A549 (cell line): ENCODE results near the gene NUCB1. TPM values are rescaled to one million over a fixed set of nuclear protein-coding genes. Genes with fewer than 3 reads are reported as not detected.

Experiments used
- ATAC-seq, 2 experiments: fragments of 200-7000 bp in 1 of 2; fragments of >200 bp in 1 of 2; cut with Nextera tagmentation in 1 of 2; cut with Tn5 transposase in 1 of 2; 3 replicates each; pipeline versions ENCODE4 v1.8.0 to v1.9.1; 2018 to 2020; ENCODE audit warnings: mild to moderate bottlenecking in 1 of 2, moderate library complexity in 1 of 2
- CTCF ChIA-PET: fragments of 300-600 bp; sonication (Branson Sonifier 250); formaldehyde crosslinking; extraction: SDS; loops from one replicate; lab custom pipeline; 2021; ENCODE audit warnings: antibody characterized with exemption, inconsistent platforms; lab: Yijun Ruan, JAX
- POLR2A ChIA-PET: fragments of 350-600 bp; formaldehyde crosslinking; extraction: SDS; loops from one replicate; lab custom pipeline; 2021; ENCODE audit warnings: antibody characterized with exemption, inconsistent platforms; lab: Yijun Ruan, JAX
- DNase-seq, 2 experiments: peaks; one replicate each; pipeline versions ENCODE4 v3.0.0 to v3.0.0-alpha.2; 2011 to 2016; ENCODE audit warnings: low read depth in 1 of 2, low spot score in 1 of 2
- FAIRE-seq: peaks from 2 replicates; lab custom pipeline; 2011; peaks lifted over from hg19 to GRCh38; lab: Jason Lieb, UNC
- H3K27ac ChIP-seq, 2 experiments: fragments of >200 bp; sonication (Bioruptor Twin); formaldehyde crosslinking; 3 replicates each; pipeline ENCODE4 v1.5.1; 2016 to 2017
- H3K4me1 ChIP-seq: fragments of >200 bp; sonication (Bioruptor Twin); formaldehyde crosslinking; 3 replicates; pipeline ENCODE4 v1.6.1; 2016
- H3K4me2 ChIP-seq: fragments of >200 bp; sonication (Bioruptor Twin); formaldehyde crosslinking; 3 replicates; pipeline ENCODE4 v1.6.1; 2016
- H3K4me3 ChIP-seq: fragments of >200 bp; sonication (Bioruptor Twin); formaldehyde crosslinking; 3 replicates; pipeline ENCODE4 v1.5.1; 2016
- H3K9me3 ChIP-seq: fragments of >200 bp; sonication (Bioruptor Twin); formaldehyde crosslinking; 3 replicates; pipeline ENCODE4 v1.6.1; 2016
- CHD4 ChIP-seq: fragments of 200-600 bp; sonication (generic); IDR thresholded peaks from 2 replicates; pipeline ENCODE4 v1.6.1; 2016; ENCODE audit warnings: antibody characterized with exemption, mild to moderate bottlenecking, borderline replicate concordance
- EHMT2 ChIP-seq: fragments of 200-600 bp; sonication (generic); IDR thresholded peaks from 2 replicates; pipeline ENCODE4 v1.6.1; 2016; ENCODE audit warnings: antibody characterized with exemption, low read depth, mild to moderate bottlenecking, moderate library complexity
- ESRRA ChIP-seq: fragments of 150-350 bp; IDR thresholded peaks from 2 replicates; pipeline ENCODE4 v1.6.1; 2014; ENCODE audit warnings: mild to moderate bottlenecking, low read length, borderline replicate concordance
- FOSB ChIP-seq: fragments of 250-450 bp; sonication (Bioruptor Pico); IDR thresholded peaks from 2 replicates; pipeline ENCODE4 v1.5.0; 2020; ENCODE audit warnings: mild to moderate bottlenecking, moderate library complexity
- FOXS1 ChIP-seq: fragments of 250-450 bp; sonication (Bioruptor Pico); IDR thresholded peaks from 2 replicates; pipeline ENCODE4 v1.5.0; 2020; ENCODE audit warnings: mild to moderate bottlenecking, moderate library complexity
- GATA3 ChIP-seq: IDR thresholded peaks from 2 replicates; pipeline ENCODE4 v1.6.1; 2012; ENCODE audit warnings: borderline replicate concordance
- HDAC2 ChIP-seq: fragments of 200-600 bp; sonication (generic); IDR thresholded peaks from 2 replicates; pipeline ENCODE4 v1.6.1; 2016
- HEYL ChIP-seq: fragments of 250-450 bp; sonication (Bioruptor Pico); IDR thresholded peaks from 2 replicates; pipeline ENCODE4 v1.8.0; 2021; ENCODE audit warnings: mild to moderate bottlenecking, moderate library complexity
- HOXA7 ChIP-seq: fragments of 250-450 bp; sonication (Bioruptor Pico); IDR thresholded peaks from 2 replicates; pipeline ENCODE4 v1.5.0; 2020; ENCODE audit warnings: mild to moderate bottlenecking, moderate library complexity
- HOXB13 ChIP-seq: fragments of 250-450 bp; sonication (Bioruptor Pico); IDR thresholded peaks from 2 replicates; pipeline ENCODE4 v1.5.0; 2020; ENCODE audit warnings: low read depth, mild to moderate bottlenecking, moderate library complexity
- HOXB5 ChIP-seq: fragments of 250-450 bp; sonication (Bioruptor Pico); IDR thresholded peaks from 2 replicates; pipeline ENCODE4 v1.5.0; 2020; ENCODE audit warnings: mild to moderate bottlenecking, moderate library complexity
- JUN ChIP-seq, 2 experiments: fragments of >200 bp; sonication (Bioruptor Twin); formaldehyde crosslinking; IDR thresholded peaks; 2 replicates in 1 of 2; 3 replicates in 1 of 2; pipeline ENCODE4 v1.6.1; 2016 to 2017
- JUNB ChIP-seq: fragments of >200 bp; sonication (Bioruptor Twin); formaldehyde crosslinking; IDR thresholded peaks from 2 replicates; pipeline ENCODE4 v1.6.1; 2016
- KDM1A ChIP-seq: fragments of 200-600 bp; sonication (generic); IDR thresholded peaks from 2 replicates; pipeline ENCODE4 v1.6.1; 2016; ENCODE audit warnings: low read depth, mild to moderate bottlenecking
- KDM5A ChIP-seq: fragments of 200-600 bp; sonication (generic); IDR thresholded peaks from 2 replicates; pipeline ENCODE4 v1.6.1; 2016; ENCODE audit warnings: antibody characterized with exemption, mild to moderate bottlenecking
- MAFK ChIP-seq: fragments of 450-650 bp; IDR thresholded peaks from 2 replicates; pipeline ENCODE4 v1.6.1; 2014; ENCODE audit not compliant: partially characterized antibody
- MAZ ChIP-seq: fragments of 150-350 bp; IDR thresholded peaks from 2 replicates; pipeline ENCODE4 v1.6.1; 2014; ENCODE audit warnings: antibody characterized with exemption, low read depth, low read length, borderline replicate concordance
- NFE2L2 ChIP-seq: fragments of 150-350 bp; conservative IDR thresholded peaks from 2 replicates; pipeline ENCODE4 v1.6.1; 2014; ENCODE audit warnings: low read length
- NPAS2 ChIP-seq: fragments of 250-450 bp; sonication (Bioruptor Pico); IDR thresholded peaks from 2 replicates; pipeline ENCODE4 v1.8.0; 2022; ENCODE audit warnings: mild to moderate bottlenecking, moderate library complexity, borderline replicate concordance
- NR3C1 ChIP-seq: fragments of >200 bp; sonication (Bioruptor Twin); formaldehyde crosslinking; IDR thresholded peaks from 3 replicates; pipeline ENCODE4 v1.6.1; 2017
- RAD21 ChIP-seq, 2 experiments: fragments of >200 bp in 1 of 2; sonication (Bioruptor Twin) in 1 of 2; formaldehyde crosslinking in 1 of 2; IDR thresholded peaks in 1 of 2; conservative IDR thresholded peaks in 1 of 2; 2 replicates in 1 of 2; 3 replicates in 1 of 2; pipeline ENCODE4 v1.6.1; 2012 to 2018; ENCODE audit warnings: inconsistent platforms in 1 of 2
- SMC3 ChIP-seq: fragments of >200 bp; sonication (Bioruptor Twin); formaldehyde crosslinking; IDR thresholded peaks from 3 replicates; pipeline ENCODE4 v1.6.1; 2018; ENCODE audit warnings: inconsistent platforms
- TFCP2L1 ChIP-seq: fragments of 250-450 bp; sonication (Bioruptor Pico); IDR thresholded peaks from 2 replicates; pipeline ENCODE4 v1.5.0; 2021; ENCODE audit warnings: mild to moderate bottlenecking
- TP53 ChIP-seq: fragments of 250-450 bp; sonication (Bioruptor Pico); IDR thresholded peaks from 2 replicates; pipeline ENCODE4 v1.5.0; 2021; ENCODE audit warnings: mild to moderate bottlenecking, moderate library complexity
- ZFP36 ChIP-seq: fragments of 450-650 bp; IDR thresholded peaks from 2 replicates; pipeline ENCODE4 v1.6.1; 2014; ENCODE audit warnings: borderline replicate concordance; ENCODE audit not compliant: partially characterized antibody
- ZNF302 ChIP-seq: fragments of 250-450 bp; sonication (Bioruptor Pico); IDR thresholded peaks from 2 replicates; pipeline ENCODE4 v1.9.0; 2021; ENCODE audit warnings: inconsistent platforms, mild to moderate bottlenecking, moderate library complexity
- WGBS: methylation state at CpG from one replicate; pipeline ENCODE4 v1.1.6; 2017; ENCODE audit errors: missing lambda C conversion rate; 5-methylcytosine and 5-hydroxymethylcytosine counted together
- polyA plus RNA-seq, 4 experiments: library from polyadenylated mRNA; depleted of rRNA in 3 of 4; stranded (reverse); fragments of >200 nt; fragmentation: RNase III in 1 of 4; extraction: RNeasy Plus Mini Kit Qiagen cat#74134 plus additional on column Dnase treatment in 1 of 4; gene quantifications; 2 replicates in 3 of 4; 3 replicates in 1 of 4; pipeline ENCODE4 v1.2.3, GENCODE V29; 2011 to 2017
- TF ChIP-seq, protein P1 (sequence below): IDR thresholded peaks from 2 replicates; pipeline ENCODE4 v1.6.1; 2012
- TF ChIP-seq, protein P2 (sequence below): fragments of 450-650 bp; IDR thresholded peaks from 2 replicates; pipeline ENCODE4 v1.6.1; 2014; ENCODE audit warnings: antibody characterized with exemption
- TF ChIP-seq, protein P3 (sequence below): fragments of 250-450 bp; sonication (Bioruptor Pico); IDR thresholded peaks from 2 replicates; pipeline ENCODE4 v1.5.0; 2021; ENCODE audit warnings: mild to moderate bottlenecking, moderate library complexity, borderline replicate concordance
- TF ChIP-seq, protein P4 (sequence below): IDR thresholded peaks from 2 replicates; pipeline ENCODE4 v1.6.1; 2012
- TF ChIP-seq, protein P5 (sequence below): fragments of >200 bp; sonication (Bioruptor Twin); formaldehyde crosslinking; IDR thresholded peaks from 3 replicates; pipeline ENCODE4 v1.6.1; 2016

Gene NUCB1
- polyA plus RNA-seq, 2 of the 4 experiments (the other 2 are of a cell fraction): 79.5 to 182 TPM

DNA sequence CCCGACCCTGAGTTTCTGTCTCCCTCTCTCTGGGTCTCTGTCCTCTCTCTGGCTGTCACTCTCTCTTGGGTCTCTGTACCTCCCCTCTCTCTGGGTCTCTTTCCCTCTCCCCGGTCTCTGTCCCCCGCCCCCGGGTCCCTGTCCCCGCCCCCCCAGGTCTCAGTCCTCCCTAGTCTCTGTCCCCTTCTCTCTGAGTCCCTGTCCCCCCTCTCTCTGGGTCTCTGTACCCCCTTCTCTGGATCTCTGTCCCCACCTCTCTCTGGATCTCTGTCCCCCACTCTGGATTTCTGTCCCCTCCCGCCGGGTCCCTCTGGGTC is 62.7 kb downstream of the NUCB1 start:
- H3K4me3 ChIP-seq: peak overlapping the region; percentile 33
- 0% methylated on average over 1 of the region's 7 CpGs for WGBS
- peak overlapping the region; percentile 80 for H3K4me2 ChIP-seq
- CTCF ChIA-PET: interaction anchor here (1.1 to 5.4 kb wide), 3 partner anchors 8 to 175 kb away, joined by 3 to 39 read pairs (median 4); no protein-coding TSS in a partner anchor
- no peak for FAIRE-seq
- peaks cover 54% of the 10 kb centered on the region for H3K4me1 ChIP-seq
- no peak for TF ChIP-seq CHD4
- no peak for TF ChIP-seq NFE2L2
- TF ChIP-seq FOXS1 (CRISPR knock-in tag): no peak
- no peak for TF ChIP-seq HOXB5 (CRISPR knock-in tag)
- no peak for TF ChIP-seq JUNB
- no peak for TF ChIP-seq KDM5A
- no peak for TF ChIP-seq GATA3
- no peak for TF ChIP-seq MAFK
- TF ChIP-seq TP53 (CRISPR knock-in tag): no peak
- TF ChIP-seq KDM1A: no peak
- TF ChIP-seq JUN (IDR thresholded peaks at IDR 0.05): no peak
- TF ChIP-seq HOXA7 (CRISPR knock-in tag): no peak
- TF ChIP-seq, protein P1, sequence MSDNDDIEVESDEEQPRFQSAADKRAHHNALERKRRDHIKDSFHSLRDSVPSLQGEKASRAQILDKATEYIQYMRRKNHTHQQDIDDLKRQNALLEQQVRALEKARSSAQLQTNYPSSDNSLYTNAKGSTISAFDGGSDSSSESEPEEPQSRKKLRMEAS: no peak
- TF ChIP-seq RAD21 (conservative IDR thresholded peaks at IDR 0.05 in 1 of 2, IDR thresholded peaks at IDR 0.05 in 1 of 2): no peak
- TF ChIP-seq NPAS2: no peak
- no peak for TF ChIP-seq FOSB (CRISPR knock-in tag)
- TF ChIP-seq, all 56 proteins: peak for 0
- peak overlapping the region; percentile 92 to 96 for H3K27ac ChIP-seq
- POLR2A ChIA-PET: interaction anchor here (1.3 to 1.5 kb wide), 4 partner anchors 37 to 91 kb away, joined by 12 to 18 read pairs (median 14); partner anchors contain the start of genes NUCB1 and PPP1R15A
- peak in 1 of 2 experiments; percentile 1; a peak in 2 of 6 replicates for ATAC-seq
- peak in 1 of 2 experiments; percentile 50 for DNase-seq
- H3K9me3 ChIP-seq: no peaks in the 10 kb centered on the region

DNA sequence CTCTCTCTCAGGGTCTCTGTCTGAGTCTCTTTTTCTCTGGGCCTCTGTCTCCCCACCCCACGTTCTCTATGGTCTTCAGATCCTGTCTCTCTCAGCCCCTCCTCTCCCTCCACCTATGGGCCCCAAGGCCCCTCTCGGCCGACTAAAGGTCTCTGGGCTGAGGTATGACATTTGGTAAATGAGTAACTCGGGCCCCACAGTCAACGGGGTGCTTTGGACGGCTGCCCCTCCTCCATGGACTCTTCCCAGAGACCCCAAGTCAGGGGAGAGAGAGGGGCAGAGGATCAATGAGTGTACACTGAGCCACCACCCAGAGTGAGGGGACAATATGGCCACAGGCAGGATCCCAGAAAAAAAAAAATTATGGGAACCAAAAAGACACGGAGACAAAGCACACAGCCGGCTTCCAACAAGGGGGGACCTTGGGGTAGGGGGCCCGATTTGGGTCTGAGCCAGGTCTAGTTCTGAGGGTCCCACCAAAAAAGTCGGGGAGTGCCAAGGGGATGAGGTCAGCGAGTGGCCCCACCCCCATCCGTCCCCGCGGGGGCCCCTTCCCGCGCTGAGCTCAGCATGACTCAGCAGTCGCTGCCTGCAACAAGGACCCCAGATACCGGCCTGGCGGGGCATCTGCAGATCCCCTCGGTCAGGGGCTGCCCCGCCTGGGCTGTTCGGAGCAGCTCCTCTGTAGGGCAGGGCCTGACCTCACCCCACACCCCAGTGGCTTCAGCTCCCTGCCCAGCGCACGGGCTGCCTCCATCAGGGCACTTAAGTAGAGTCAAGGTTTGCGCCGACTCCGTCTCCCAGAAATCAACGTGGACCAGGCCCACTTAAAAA is 63.5 kb downstream of the NUCB1 start:
- WGBS: 1% methylated on average over 26 of the region's 28 CpGs
- peak; percentile 65 for FAIRE-seq
- peak; percentile 5 to 25 for ATAC-seq
- Histone ChIP-seq H3K27ac (peak overlapping the region; percentile 92 to 96), H3K4me2 (peak overlapping the region; percentile 80), H3K4me3 (peak overlapping the region; percentile 33; the same call in 2 of the 3 replicates), H3K9me3 (no peaks in the 10 kb centered on the region), H3K4me1 (peaks cover 60% of the 10 kb centered on the region)
- peak; percentile 92 for DNase-seq
- ChIA-PET CTCF (interaction anchor here (1.1 to 18.4 kb wide), 4 partner anchors 10 to 170 kb away, joined by 3 to 332 read pairs (median 4); no protein-coding TSS in a partner anchor), POLR2A (interaction anchor here (0.7 to 9.6 kb wide), 8 partner anchors 9 to 91 kb away, joined by 3 to 175 read pairs (median 7); partner anchors contain the start of genes BAX, NUCB1, PLEKHA4 and PPP1R15A)
- TF ChIP-seq FOSB (CRISPR knock-in tag) (peak; percentile 82; the same call in 1 of the 2 replicates), SMC3 (0 out of 3 replicates have a peak, but pooled peaks have one; percentile 17), EHMT2 (no peak), HDAC2 (no peak), HOXB13 (CRISPR knock-in tag) (peak; percentile 97), ESRRA (no peak), HEYL (peak; percentile 88), TFCP2L1 (CRISPR knock-in tag) (no peak), NR3C1 (no peak), NFE2L2 (peak; percentile 99), TP53 (CRISPR knock-in tag) (peak; percentile 94; the same call in 1 of the 2 replicates), FOXS1 (CRISPR knock-in tag) (peak; percentile 79), ZNF302 (CRISPR knock-in tag) (peak; percentile 76; the same call in 1 of the 2 replicates), HOXA7 (CRISPR knock-in tag) (peak; percentile 74; the same call in 1 of the 2 replicates), ZFP36 (no peak), MAZ (peak; percentile 78; the same call in 1 of the 2 replicates)
- TF ChIP-seq, protein P2, sequence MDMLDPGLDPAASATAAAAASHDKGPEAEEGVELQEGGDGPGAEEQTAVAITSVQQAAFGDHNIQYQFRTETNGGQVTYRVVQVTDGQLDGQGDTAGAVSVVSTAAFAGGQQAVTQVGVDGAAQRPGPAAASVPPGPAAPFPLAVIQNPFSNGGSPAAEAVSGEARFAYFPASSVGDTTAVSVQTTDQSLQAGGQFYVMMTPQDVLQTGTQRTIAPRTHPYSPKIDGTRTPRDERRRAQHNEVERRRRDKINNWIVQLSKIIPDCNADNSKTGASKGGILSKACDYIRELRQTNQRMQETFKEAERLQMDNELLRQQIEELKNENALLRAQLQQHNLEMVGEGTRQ: no peak
- TF ChIP-seq, protein P3, sequence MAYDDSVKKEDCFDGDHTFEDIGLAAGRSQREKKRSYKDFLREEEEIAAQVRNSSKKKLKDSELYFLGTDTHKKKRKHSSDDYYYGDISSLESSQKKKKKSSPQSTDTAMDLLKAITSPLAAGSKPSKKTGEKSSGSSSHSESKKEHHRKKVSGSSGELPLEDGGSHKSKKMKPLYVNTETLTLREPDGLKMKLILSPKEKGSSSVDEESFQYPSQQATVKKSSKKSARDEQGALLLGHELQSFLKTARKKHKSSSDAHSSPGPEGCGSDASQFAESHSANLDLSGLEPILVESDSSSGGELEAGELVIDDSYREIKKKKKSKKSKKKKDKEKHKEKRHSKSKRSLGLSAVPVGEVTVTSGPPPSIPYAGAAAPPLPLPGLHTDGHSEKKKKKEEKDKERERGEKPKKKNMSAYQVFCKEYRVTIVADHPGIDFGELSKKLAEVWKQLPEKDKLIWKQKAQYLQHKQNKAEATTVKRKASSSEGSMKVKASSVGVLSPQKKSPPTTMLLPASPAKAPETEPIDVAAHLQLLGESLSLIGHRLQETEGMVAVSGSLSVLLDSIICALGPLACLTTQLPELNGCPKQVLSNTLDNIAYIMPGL: peak; percentile 76
- TF ChIP-seq, protein P4, sequence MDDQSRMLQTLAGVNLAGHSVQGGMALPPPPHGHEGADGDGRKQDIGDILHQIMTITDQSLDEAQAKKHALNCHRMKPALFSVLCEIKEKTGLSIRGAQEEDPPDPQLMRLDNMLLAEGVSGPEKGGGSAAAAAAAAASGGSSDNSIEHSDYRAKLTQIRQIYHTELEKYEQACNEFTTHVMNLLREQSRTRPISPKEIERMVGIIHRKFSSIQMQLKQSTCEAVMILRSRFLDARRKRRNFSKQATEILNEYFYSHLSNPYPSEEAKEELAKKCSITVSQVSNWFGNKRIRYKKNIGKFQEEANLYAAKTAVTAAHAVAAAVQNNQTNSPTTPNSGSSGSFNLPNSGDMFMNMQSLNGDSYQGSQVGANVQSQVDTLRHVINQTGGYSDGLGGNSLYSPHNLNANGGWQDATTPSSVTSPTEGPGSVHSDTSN: peak; percentile 85; the same call in 1 of the 2 replicates
- TF ChIP-seq, protein P5, sequence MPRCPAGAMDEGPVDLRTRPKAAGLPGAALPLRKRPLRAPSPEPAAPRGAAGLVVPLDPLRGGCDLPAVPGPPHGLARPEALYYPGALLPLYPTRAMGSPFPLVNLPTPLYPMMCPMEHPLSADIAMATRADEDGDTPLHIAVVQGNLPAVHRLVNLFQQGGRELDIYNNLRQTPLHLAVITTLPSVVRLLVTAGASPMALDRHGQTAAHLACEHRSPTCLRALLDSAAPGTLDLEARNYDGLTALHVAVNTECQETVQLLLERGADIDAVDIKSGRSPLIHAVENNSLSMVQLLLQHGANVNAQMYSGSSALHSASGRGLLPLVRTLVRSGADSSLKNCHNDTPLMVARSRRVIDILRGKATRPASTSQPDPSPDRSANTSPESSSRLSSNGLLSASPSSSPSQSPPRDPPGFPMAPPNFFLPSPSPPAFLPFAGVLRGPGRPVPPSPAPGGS: peak; percentile 66
- TF ChIP-seq, protein P1: no peak; the same call in 1 of the 2 replicates
